Gastrocnemius medialis (tissue), 4 donors: ENCODE data around the gene SSNA1. TPM values are rescaled to one million over a fixed set of nuclear protein-coding genes. Genes with fewer than 3 reads are reported as not detected.
A peak's percentile ranks its signal among the peaks of the same experiment; 100 is the strongest.

ENCODE experiments used
- ATAC-seq, 2 donors: fragments of 150-250 bp; one replicate each; pipeline ENCODE4 v1.9.1; 2016
- DNase-seq, 2 donors: peaks; one replicate each; pipeline ENCODE4 v3.0.0-alpha.2; 2019
- H3K27ac ChIP-seq, 4 donors: fragments of 200-600 bp; sonication (generic); 1 replicate in 1 of 4; 2 replicates in 3 of 4; pipeline ENCODE4 v1.5.1; 2016 to 2018; ENCODE audit warnings: mild to moderate bottlenecking in 2 of 4, moderate library complexity in 1 of 4
- H3K27me3 ChIP-seq, 3 donors: fragments of 200-600 bp; sonication (generic) in 2 of 3; 1 replicate in 1 of 3; 2 replicates in 2 of 3; pipeline versions ENCODE4 v1.5.1 to v1.6.0; 2016 to 2019; ENCODE audit warnings: mild to moderate bottlenecking in 1 of 3, moderate library complexity in 1 of 3
- H3K36me3 ChIP-seq, 2 donors: fragments of 200-600 bp; sonication (generic) in 1 of 2; one replicate each; pipeline ENCODE4 v1.5.1; 2017 to 2018
- H3K4me1 ChIP-seq, 2 donors: fragments of 200-600 bp; sonication (generic) in 1 of 2; one replicate each; pipeline ENCODE4 v1.5.1; 2016 to 2017; ENCODE audit warnings: mild to moderate bottlenecking in 2 of 2
- H3K4me3 ChIP-seq, 4 donors: fragments of 200-600 bp; sonication (generic) in 3 of 4; 1 replicate in 1 of 4; 2 replicates in 3 of 4; pipeline ENCODE4 v1.5.1; 2016 to 2019; ENCODE audit warnings: mild to moderate bottlenecking in 2 of 4
- H3K9me3 ChIP-seq, 3 donors: fragments of 200-600 bp; sonication (generic) in 2 of 3; 1 replicate in 1 of 3; 2 replicates in 2 of 3; pipeline ENCODE4 v1.5.1; 2016 to 2019
- POLR2A ChIP-seq, 2 donors: fragments of 450-650 bp; IDR thresholded peaks; one replicate each; pipeline ENCODE4 v1.6.1; 2017; ENCODE audit warnings: antibody characterized with exemption in 2 of 2, mild to moderate bottlenecking in 2 of 2, moderate library complexity in 2 of 2
- in situ Hi-C, 4 donors: fragments of 200-750 bp; cut with MboI; loops; one replicate each; pipeline versions ENCODE4 v1.15.0 to v1.8.0; 2017; ENCODE audit warnings: low sequenced_read_pairs in 4 of 4
- intact Hi-C: fragments of 100-400 bp; cut with DNase I; formaldehyde crosslinking; loops from one replicate; pipeline ENCODE4 v1.15.1; 2023; ENCODE audit warnings: low total_unique reads
- total RNA-seq, 4 donors: library from RNA; depleted of rRNA; stranded (reverse); fragments of >200 nt; gene quantifications; one replicate each; pipeline versions ENCODE4 v1.1.0 to v1.2.3, GENCODE V29; 2016
- TF ChIP-seq, protein P1 (sequence below), 5 experiments: fragments of 450-650 bp in 3 of 5; fragments of 200-600 bp in 2 of 5; sonication (generic) in 2 of 5; IDR thresholded peaks in 4 of 5; conservative IDR thresholded peaks in 1 of 5; 1 replicate in 4 of 5; 2 replicates in 1 of 5; pipeline ENCODE4 v1.5.1; 2016 to 2019; ENCODE audit warnings: antibody characterized with exemption in 5 of 5, mild to moderate bottlenecking in 3 of 5, moderate library complexity in 3 of 5

SSNA1 gene
- total RNA-seq, 4 donors from 2014 or later, result 73.3 to 164 (median 94.4) TPM

- no peaks in the 10 kb centered on the region for H3K9me3 ChIP-seq
- no peaks in the 10 kb centered on the region for H3K36me3 ChIP-seq
- peak; percentile 61 for TF ChIP-seq POLR2A (IDR thresholded peaks at IDR 0.05)
- TF ChIP-seq, protein P1, sequence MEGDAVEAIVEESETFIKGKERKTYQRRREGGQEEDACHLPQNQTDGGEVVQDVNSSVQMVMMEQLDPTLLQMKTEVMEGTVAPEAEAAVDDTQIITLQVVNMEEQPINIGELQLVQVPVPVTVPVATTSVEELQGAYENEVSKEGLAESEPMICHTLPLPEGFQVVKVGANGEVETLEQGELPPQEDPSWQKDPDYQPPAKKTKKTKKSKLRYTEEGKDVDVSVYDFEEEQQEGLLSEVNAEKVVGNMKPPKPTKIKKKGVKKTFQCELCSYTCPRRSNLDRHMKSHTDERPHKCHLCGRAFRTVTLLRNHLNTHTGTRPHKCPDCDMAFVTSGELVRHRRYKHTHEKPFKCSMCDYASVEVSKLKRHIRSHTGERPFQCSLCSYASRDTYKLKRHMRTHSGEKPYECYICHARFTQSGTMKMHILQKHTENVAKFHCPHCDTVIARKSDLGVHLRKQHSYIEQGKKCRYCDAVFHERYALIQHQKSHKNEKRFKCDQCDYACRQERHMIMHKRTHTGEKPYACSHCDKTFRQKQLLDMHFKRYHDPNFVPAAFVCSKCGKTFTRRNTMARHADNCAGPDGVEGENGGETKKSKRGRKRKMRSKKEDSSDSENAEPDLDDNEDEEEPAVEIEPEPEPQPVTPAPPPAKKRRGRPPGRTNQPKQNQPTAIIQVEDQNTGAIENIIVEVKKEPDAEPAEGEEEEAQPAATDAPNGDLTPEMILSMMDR (IDR thresholded peaks at IDR 0.05 in 4 of 5, conservative IDR thresholded peaks at IDR 0.05 in 1 of 5), result no peak
- peak overlapping the region; percentile 87 to 93 (median 90) for H3K27ac ChIP-seq
- peak; percentile 89 to 90 for ATAC-seq
- intact Hi-C loops (loop anchor here (1.0 to 5.0 kb wide), 4 partner anchors 23 to 44 kb away; partner anchors contain the start of genes ANAPC2, NELFB, SSNA1 and TPRN), in situ Hi-C loops (loop anchor here in 1 of 4 donors (10.0 kb wide), 1 partner anchor 99 kb away; no protein-coding TSS in a partner anchor)
- H3K4me3 ChIP-seq, result peak overlapping the region; percentile 63 to 94 (median 88)
- DNase-seq, result peak; percentile 97 to 98
- H3K27me3 ChIP-seq, result peaks cover 5 to 7% (median 7%) of the 10 kb centered on the region in 3 donors
- H3K4me1 ChIP-seq, result peaks cover 8 to 21% of the 10 kb centered on the region in 2 donors
Measured at GRCh38 chr9:137223078-137223970, 34.8 kb downstream of the SSNA1 start.

DNA sequence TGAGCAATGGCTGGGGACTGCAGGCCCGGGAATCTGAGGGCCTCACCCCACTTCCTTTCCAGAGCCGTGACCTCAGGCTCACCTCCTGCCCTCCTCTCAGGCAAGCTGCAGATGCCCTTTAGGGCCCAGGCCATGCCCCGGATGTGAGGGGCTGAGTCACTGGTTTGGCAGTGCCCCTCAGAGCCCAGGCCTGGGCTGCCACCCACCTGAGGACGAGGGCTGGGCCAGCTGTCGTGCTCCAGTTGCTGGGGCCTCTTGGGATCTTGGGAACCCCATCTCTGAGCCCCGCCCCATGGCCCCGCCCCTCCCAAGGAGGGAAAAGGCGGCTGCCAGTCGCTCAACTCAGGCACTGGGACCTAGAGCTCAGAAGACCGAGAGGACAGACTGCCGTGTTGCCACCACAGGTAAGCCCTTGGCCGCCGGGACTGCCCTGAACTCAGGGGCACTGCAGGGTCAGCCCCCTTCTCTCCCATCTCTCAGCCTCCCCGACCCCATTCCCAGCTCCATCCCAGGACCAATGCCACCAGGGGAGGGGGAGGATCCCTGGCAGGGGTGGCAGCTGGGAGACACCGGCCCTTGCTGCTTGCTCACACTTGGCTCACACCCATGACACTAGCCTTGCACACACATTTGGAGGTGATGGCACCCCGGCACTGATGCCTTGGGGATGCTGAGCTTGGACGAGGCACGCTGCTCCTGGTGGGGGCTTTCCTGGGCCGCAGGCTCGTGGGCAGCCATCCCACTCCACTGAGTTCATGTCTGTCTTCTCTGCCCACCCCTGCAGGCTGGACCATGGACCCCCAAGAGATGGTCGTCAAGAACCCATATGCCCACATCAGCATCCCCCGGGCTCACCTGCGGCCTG, 36.6 kb downstream of the SSNA1 start, which contains the start of gene CYSRT1:
Gene CYSRT1, plus strand, starts transcription at position 345 of the 865 bp plus-strand sequence. Its CDS starts 448 bp downstream, at position 793.
- peaks cover 8 to 21% of the 10 kb centered on the region in 2 donors for H3K4me1 ChIP-seq
- in situ Hi-C loops, result loop anchor here in 1 of 4 donors (10.0 kb wide), 1 partner anchor 100 kb away; no protein-coding TSS in a partner anchor
- ATAC-seq (no peak), DNase-seq (no peak)
- no peaks in the 10 kb centered on the region for H3K36me3 ChIP-seq
- TF ChIP-seq, protein P1 (IDR thresholded peaks at IDR 0.05 in 4 of 5, conservative IDR thresholded peaks at IDR 0.05 in 1 of 5), result no peak
- TF ChIP-seq POLR2A (IDR thresholded peaks at IDR 0.05), result no peak
- no peaks in the 10 kb centered on the region for H3K9me3 ChIP-seq
- intact Hi-C loops, result loop anchor here (5.0 kb wide), 1 partner anchor 42 kb away; no protein-coding TSS in a partner anchor
- peaks cover 20 to 25% (median 24%) of the 10 kb centered on the region in 3 donors for H3K27me3 ChIP-seq
- peak within 1 kb of the TSS; percentile 87 to 93 (median 90) for H3K27ac ChIP-seq
- H3K4me3 ChIP-seq, result peak within 1 kb of the TSS; percentile 63 to 94 (median 88)

- Histone ChIP-seq H3K4me1 (peaks cover 8 to 21% of the 10 kb centered on the region in 2 donors), H3K4me3 (no peak overlapping the region), H3K36me3 (no peaks in the 10 kb centered on the region), H3K27me3 (peaks cover 27 to 32% (median 27%) of the 10 kb centered on the region in 3 donors), H3K9me3 (no peaks in the 10 kb centered on the region), H3K27ac (no peak overlapping the region)
- no peak for DNase-seq
- ATAC-seq, result no peak
- TF ChIP-seq, protein P1 (IDR thresholded peaks at IDR 0.05 in 4 of 5, conservative IDR thresholded peaks at IDR 0.05 in 1 of 5), result no peak
- TF ChIP-seq POLR2A (IDR thresholded peaks at IDR 0.05), result no peak
- intact Hi-C loops (loop anchor here (2.0 kb wide), 1 partner anchor 107 kb away; no protein-coding TSS in a partner anchor), in situ Hi-C loops (loop anchor here in 1 of 4 donors (10.0 kb wide), 1 partner anchor 101 kb away; no protein-coding TSS in a partner anchor)
Measured at GRCh38 chr9:137225699-137226331, 37.3 kb downstream of the SSNA1 start.
